LHCN-M2 (cell line): ENCODE data around the gene GTF2A1. TPM values are rescaled to one million over a fixed set of nuclear protein-coding genes. Genes with fewer than 3 reads are reported as not detected.
A peak's percentile ranks its signal among the peaks of the same experiment; 100 is the strongest.

ENCODE experiments used
- DNase-seq: peaks from one replicate; pipeline ENCODE4 v3.0.0-alpha.2; 2012; ENCODE audit warnings: low read depth
- total RNA-seq: library from RNA; depleted of rRNA; stranded (reverse); fragments of >200 nt; gene quantifications from 2 replicates; pipeline ENCODE4 v1.2.3, GENCODE V29; 2014; rRNA removed

Gene GTF2A1
- total RNA-seq, 1 experiment from 2014 or later, result 30.2 TPM

DNA sequence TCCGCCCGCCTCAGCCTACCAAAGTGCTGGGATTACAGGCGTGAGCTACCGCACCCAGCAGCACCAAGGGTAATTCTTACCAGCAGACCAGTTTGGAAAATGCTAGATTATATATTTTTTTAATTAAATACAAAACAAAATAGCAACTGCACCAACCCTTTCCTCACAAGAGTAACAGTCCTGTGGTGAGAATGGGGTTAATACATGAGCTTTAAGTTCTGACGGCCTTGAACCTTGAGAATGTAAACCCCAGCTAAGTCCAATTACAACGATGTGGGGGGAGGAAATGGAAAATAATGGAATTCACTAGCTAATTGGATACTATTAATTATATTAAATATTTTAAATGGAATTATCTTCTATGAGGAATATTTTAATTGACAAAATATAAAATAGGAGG is 82.3 kb downstream of the GTF2A1 start:
- no peak for DNase-seq

DNA sequence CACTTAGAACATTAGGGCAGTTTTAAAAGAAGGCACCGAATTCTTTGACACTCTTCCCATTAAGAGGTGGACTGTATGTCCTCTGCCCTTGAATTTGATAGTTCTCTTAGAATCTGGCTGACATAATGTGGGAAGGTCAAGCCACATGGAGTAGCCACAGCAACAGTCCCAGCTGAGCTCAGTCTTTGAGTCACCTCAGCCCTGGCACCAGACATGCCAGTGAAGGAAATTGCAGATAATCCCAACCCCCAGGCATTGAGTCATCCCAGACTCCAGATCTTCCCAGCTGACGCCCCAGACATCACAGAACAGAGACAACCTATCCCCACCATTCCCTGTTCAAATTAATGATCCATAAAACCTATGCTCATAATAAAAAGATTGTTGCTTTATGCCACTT is 83.4 kb downstream of the GTF2A1 start:
- DNase-seq, result peak; percentile 97

- no peak for DNase-seq
These were observed 87.4 kb downstream of the GTF2A1 start for GRCh38 chr14:81133400-81133799.

DNA sequence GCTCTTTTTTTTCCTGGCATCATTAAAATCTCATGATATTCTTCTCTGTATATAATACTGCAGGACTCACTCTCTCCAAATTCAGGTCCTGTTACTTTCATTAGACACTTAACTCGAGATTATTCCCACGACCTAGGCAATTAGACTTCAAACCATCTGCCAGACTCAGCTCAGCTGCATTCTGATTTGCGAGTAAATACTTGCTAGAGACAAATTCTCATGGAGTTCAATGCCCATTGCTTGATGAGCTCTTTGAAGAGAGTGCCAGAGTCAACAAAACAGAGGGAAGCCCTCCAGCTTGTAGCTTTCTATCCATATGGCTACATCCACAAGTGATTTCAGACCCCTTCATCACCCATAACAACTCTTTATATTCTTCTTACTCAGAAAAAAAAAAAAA is 88.3 kb downstream of the GTF2A1 start:
- DNase-seq, result no peak

DNA sequence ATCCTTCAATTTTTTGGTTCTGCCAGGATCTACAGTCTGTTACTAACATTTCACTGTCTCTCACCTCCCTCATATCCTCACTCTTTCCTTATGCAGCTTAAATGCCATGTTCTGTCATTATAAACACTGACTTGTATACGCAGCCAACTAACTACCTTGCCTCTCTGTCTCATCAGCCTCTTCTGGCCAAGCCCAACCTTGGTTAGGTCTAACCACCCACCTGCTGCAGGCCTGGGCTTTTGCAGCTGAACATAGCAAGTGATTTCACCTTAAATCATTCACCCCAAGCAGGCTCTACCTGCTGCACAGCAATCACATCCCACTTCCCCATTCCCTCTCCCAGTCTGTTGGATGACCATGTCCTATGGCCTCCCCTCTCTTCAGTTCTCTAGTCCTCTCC is 91.5 kb downstream of the GTF2A1 start:
- DNase-seq, result no peak

- peak; percentile 42 for DNase-seq
These were observed 93.0 kb downstream of the GTF2A1 start for GRCh38 chr14:81127785-81128184.

DNA sequence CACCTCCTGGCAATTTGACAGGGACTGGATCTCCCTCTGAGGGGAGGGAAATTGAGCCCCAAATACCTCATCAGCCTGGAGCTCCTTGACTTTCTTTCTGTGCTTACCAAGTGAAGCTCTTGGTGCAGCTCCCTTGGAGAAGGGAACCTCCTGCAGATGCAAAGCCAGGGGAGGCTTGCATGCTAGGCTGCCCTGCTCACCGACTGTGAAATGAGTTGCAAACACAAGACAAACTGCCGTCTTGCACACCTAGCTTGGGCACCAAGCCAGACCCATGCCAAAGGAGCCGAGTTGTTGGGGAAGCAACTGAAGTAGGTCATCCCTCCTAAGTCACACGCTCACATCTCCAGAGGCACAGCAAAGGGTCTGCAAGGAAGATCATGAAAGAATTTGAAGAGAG is 95.2 kb downstream of the GTF2A1 start:
- DNase-seq, result no peak

Other genes starting within 250 kb of the GTF2A1 start
- 36.2 and 44.5 TPM in 2 replicates for gene STON2, start 179.4 kb upstream of the GTF2A1 start, total RNA-seq